Uterus (tissue), 2 donors: ENCODE data around the gene MTREX.

Experiments
- CTCF ChIP-seq, 4 experiments: fragments of 200-600 bp in 2 of 4; fragments of 450-650 bp in 2 of 4; sonication (generic) in 2 of 4; IDR thresholded peaks; one replicate each; pipeline ENCODE4 v1.5.1; 2016 to 2019; ENCODE audit warnings: antibody characterized with exemption in 4 of 4, mild to moderate bottlenecking in 2 of 4, moderate library complexity in 1 of 4
- POLR2A ChIP-seq, 2 donors: fragments of 450-650 bp; IDR thresholded peaks; one replicate each; pipeline ENCODE4 v1.6.1; 2016; ENCODE audit warnings: antibody characterized with exemption in 2 of 2, mild to moderate bottlenecking in 1 of 2, moderate library complexity in 1 of 2

GRCh38 chr5:55471468-55471867, 163.7 kb downstream of the MTREX start:
- TF ChIP-seq CTCF (IDR thresholded peaks at IDR 0.05): no peak
- TF ChIP-seq POLR2A (IDR thresholded peaks at IDR 0.05): no peak
